HFF-Myc (cell line): Measurements from ENCODE around the gene PROSER3.
A peak's percentile ranks its signal among the peaks of the same experiment; 100 is the strongest.

ENCODE experiments used
- DNase-seq: peaks from one replicate; pipeline ENCODE4 v3.0.0-alpha.2; 2011; ENCODE audit warnings: low read depth; ENCODE audit errors: extremely low read depth
- H3K4me3 ChIP-seq: replicated peaks from 2 replicates; pipeline ENCODE4 v1.5.1; 2011; ENCODE audit warnings: low read depth, mild to moderate bottlenecking, control low read depth, low read length
- TF ChIP-seq, protein P1 (sequence below): IDR thresholded peaks from 2 replicates; pipeline ENCODE4 v1.5.1; 2012; ENCODE audit warnings: mild to moderate bottlenecking, low read depth, low read length, control low read depth; ENCODE audit errors: missing control alignments

The PROSER3 gene

GRCh38 chr19:35752746-35753350, 5.1 kb upstream of the PROSER3 start:
- TF ChIP-seq, protein P1, sequence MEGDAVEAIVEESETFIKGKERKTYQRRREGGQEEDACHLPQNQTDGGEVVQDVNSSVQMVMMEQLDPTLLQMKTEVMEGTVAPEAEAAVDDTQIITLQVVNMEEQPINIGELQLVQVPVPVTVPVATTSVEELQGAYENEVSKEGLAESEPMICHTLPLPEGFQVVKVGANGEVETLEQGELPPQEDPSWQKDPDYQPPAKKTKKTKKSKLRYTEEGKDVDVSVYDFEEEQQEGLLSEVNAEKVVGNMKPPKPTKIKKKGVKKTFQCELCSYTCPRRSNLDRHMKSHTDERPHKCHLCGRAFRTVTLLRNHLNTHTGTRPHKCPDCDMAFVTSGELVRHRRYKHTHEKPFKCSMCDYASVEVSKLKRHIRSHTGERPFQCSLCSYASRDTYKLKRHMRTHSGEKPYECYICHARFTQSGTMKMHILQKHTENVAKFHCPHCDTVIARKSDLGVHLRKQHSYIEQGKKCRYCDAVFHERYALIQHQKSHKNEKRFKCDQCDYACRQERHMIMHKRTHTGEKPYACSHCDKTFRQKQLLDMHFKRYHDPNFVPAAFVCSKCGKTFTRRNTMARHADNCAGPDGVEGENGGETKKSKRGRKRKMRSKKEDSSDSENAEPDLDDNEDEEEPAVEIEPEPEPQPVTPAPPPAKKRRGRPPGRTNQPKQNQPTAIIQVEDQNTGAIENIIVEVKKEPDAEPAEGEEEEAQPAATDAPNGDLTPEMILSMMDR = no peak
- H3K4me3 ChIP-seq = no peak overlapping the region
- DNase-seq = no peak

DNA sequence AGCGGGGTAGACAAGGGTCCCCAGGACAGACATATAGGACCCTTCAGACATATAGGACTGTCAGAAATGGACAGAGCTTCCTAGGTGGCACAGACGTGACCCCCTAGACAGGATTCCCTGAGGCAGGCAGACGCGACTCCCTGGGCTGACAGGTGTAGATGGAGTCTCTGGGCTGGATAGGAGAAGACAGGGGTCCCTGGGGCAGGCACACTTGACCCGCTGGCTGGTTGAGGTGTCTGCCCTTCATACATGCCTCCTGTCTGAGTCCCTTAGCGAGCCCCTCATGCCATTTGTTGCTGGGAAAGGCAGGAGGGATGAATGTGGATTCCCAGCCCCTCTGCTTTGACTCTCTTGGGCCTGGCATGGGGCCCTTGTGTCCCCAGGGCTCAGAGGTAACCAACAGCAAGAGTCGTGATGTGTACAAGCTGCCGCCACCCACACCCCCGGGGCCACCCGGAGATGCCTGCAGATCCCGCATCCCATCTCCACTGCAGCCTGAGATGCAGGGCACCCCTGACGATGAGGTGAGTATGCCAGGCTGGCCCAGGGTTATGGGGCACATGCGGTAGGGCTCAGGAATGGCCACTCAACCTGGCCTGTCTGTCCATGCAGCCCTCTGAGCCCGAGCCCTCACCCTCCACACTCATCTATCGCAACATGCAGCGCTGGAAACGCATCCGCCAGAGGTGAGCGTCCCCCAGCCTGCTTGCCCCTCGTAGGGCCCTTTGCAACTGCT, 4.2 kb upstream of the PROSER3 start:
- TF ChIP-seq, protein P1 = no peak
- H3K4me3 ChIP-seq = no peak overlapping the region
- no peak for DNase-seq

DNA sequence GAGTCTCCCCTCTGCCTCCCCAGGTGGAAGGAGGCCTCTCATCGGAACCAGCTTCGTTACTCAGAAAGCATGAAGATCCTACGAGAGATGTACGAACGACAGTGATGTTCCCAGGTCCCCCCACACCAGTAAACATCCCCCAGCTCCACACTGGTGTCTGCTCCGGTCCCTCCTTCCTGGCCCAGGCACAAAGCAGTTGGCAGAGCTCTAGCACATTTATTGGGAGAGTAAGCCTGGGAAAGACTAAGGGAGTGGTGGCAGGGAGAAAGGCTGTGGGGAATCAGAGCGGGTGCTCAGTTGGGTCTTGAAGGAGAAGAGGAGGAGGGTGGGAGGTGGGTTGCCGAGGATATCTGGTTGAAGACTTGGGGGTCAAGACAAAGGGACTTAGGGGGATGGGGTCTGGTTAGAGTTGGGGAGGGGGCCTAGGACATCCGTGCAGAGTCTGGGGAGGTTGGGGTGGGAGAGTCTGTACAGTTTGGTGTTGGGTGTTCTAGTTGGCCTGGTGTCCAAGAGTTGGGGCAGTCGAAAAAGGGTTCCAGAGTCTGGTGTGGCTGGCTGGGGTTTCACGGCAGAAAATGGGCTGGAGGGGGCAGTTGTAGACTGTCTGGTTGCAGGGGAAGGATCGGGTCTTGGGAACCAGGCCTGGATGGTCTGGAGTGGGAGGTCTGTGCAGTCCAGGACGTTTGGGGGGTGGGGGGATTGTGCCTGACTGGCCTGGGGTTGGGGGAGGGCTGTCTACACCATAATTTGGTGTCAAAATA, 3.4 kb upstream of the PROSER3 start:
- TF ChIP-seq, protein P1 = no peak
- no peak overlapping the region for H3K4me3 ChIP-seq
- DNase-seq = no peak

GRCh38 chr19:35755131-35755549, 2.8 kb upstream of the PROSER3 start:
- peak overlapping the region; percentile 97 for H3K4me3 ChIP-seq
- no peak for DNase-seq
- TF ChIP-seq, protein P1 = no peak

DNA sequence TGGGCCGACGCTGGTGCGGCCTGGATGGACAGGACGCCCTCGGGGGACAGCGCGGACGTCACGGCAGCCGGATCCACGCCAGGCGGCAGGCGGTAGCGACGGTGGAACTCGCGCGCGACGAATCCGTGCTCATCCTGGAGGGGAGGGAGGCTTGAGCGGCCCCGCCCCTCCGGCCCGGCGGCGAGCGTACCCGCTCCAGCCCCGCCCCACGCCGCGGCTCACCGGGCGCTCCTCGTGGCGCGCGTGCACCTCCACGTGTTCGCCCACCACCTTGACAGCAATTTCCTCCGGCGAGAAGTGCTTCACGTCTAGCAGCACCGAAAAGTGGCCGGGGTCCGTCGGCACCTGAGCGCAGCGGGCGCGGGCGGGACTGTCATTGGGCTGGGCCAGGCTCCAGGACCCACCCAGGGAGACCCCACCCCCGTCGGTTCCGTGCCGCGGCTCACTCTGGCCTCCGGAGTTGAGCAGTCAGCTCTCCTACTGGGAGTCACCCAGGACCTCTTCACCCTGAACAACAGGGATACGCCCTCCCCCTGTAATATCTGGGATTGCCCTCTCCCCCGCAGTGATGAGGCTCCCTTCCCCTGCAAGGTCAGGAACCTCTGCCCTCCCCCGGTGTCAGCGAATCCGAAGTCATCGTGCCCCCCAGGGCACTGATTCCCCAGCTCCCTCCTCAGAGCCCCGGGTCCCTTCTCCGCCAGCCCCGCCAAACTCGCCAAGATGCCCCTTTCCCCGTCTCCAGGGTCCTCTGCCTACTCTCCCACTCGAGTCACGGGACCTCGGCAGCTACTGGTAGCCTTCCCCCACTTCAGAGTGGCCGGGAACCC, 2.2 kb upstream of the PROSER3 start:
- no peak for DNase-seq
- H3K4me3 ChIP-seq = peak overlapping the region; percentile 97
- TF ChIP-seq, protein P1 = no peak
